ENCODE data around the gene UBAC1. TPM values are rescaled to one million over a fixed set of nuclear protein-coding genes. Genes with fewer than 3 reads are reported as not detected.

Gene UBAC1
- total and polyA plus RNA-seq, 9 of the 15 experiments (the other 6 are each of a cell fraction or from before 2014, with no cell fraction given) = 94.0 to 399 (median 228) TPM

DNA sequence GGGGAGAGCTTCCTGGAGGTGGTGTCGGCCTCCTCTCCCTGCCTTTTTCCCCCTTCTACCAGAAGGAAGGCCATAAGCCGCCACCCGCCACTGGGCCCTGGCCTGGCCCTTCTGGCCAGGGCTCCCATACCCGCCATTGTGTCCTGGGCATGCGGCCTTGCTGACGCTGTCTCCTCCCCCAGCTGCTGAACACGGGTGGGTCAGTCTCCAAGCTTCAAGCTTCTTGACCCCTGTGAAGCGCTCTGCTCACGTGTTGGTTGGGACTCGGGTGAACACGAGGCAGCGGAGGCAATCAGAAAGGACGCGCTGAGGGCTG, 24.2 kb upstream of the UBAC1 start:
- H2AFZ ChIP-seq (ENCODE audit: low read depth, low read length) = peak overlapping the region; percentile 28; the same call in 1 of the 2 replicates
- BruUV-seq (replicated peaks) = no TSS peak
- no peaks in the 10 kb centered on the region for H3K36me3 ChIP-seq (ENCODE audit: control insufficient read depth, insufficient read depth, low read length)
- in situ Hi-C loops (cut with MboI) = no loop called here
- H3K4me3 ChIP-seq = no peak overlapping the region
- no peaks in the 10 kb centered on the region for H3K79me2 ChIP-seq (ENCODE audit: control insufficient read depth, insufficient read depth, low read length)
- no peaks in the 10 kb centered on the region for H3K9me1 ChIP-seq (ENCODE audit: control insufficient read depth, insufficient read depth, low read length)
- 75% methylated on average over 9 of the region's 14 CpGs for WGBS (ENCODE audit: insufficient coverage, low coverage, missing lambda C conversion rate)
- TF ChIP-seq ZFP36 (IDR thresholded peaks at IDR 0.05; ENCODE audit: low read depth, low read length, partially characterized antibody) (peak; percentile 74), ZBTB33 (CRISPR knock-in tag; IDR thresholded peaks at IDR 0.05) (peak; percentile 97), ZNF224 (CRISPR knock-in tag; IDR thresholded peaks at IDR 0.05) (no peak), L3MBTL2 (IDR thresholded peaks at IDR 0.05) (no peak), REST (IDR thresholded peaks at IDR 0.05; ENCODE audit: borderline replicate concordance) (no peak), REST (CRISPR knock-in tag; IDR thresholded peaks at IDR 0.05; ENCODE audit: low read depth) (0 out of 2 replicates have a peak, but pooled peaks have one; percentile 8), ZSCAN29 (IDR thresholded peaks at IDR 0.05) (no peak), NCOA6 (IDR thresholded peaks at IDR 0.05) (no peak), TAF7 (tag; IDR thresholded peaks at IDR 0.05) (no peak)
- TF ChIP-seq, protein P1, sequence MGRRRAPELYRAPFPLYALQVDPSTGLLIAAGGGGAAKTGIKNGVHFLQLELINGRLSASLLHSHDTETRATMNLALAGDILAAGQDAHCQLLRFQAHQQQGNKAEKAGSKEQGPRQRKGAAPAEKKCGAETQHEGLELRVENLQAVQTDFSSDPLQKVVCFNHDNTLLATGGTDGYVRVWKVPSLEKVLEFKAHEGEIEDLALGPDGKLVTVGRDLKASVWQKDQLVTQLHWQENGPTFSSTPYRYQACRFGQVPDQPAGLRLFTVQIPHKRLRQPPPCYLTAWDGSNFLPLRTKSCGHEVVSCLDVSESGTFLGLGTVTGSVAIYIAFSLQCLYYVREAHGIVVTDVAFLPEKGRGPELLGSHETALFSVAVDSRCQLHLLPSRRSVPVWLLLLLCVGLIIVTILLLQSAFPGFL (CRISPR knock-in tag; IDR thresholded peaks at IDR 0.05) = no peak
- no peak overlapping the region for H3K4me2 ChIP-seq (ENCODE audit: insufficient read depth, low read length)
- no peak for DNase-seq (ENCODE audit: extremely low read depth in 1 of 4, low spot score in 3 of 4)
- H3K27ac ChIP-seq (ENCODE audit: extremely low read depth, low read depth, low read length) = no peak overlapping the region; the same call in 2 of the 3 replicates
- ChIA-PET CTCF (ENCODE audit: low intra/inter-chr PET ratio) (no interaction called here), POLR2A (no interaction called here)
- peaks cover 5 to 25% of the 10 kb centered on the region in 2 experiments; a peak in 4 of 5 replicates for H3K27me3 ChIP-seq (ENCODE audit: control insufficient read depth in 2 of 2, insufficient read depth in 2 of 2, low read length in 2 of 2)
- intact Hi-C loops (cut with micrococcal nuclease) = no loop called here
- H4K20me1 ChIP-seq (replicated peaks; ENCODE audit: control insufficient read depth, insufficient read depth, low read length) = 0 out of 2 replicates have a peak, but pooled peaks cover 3% of the 10 kb centered on the region
- ATAC-seq = no peak
- peaks cover 26 to 83% of the 10 kb centered on the region in 2 experiments for H3K4me1 ChIP-seq (replicated peaks in 1 of 2; ENCODE audit: control insufficient read depth in 2 of 2, insufficient read depth in 2 of 2, low read length in 2 of 2)
- H3K9me3 ChIP-seq (replicated peaks; ENCODE audit: control insufficient read depth, insufficient read depth, low read depth, low read length) = no peaks in the 10 kb centered on the region
- FAIRE-seq = no peak
- H3K9ac ChIP-seq (ENCODE audit: insufficient read depth in 1 of 2, low read depth in 2 of 2, low read length in 2 of 2) = peak overlapping the region in 1 of 2 experiments; percentile 87; a peak in 2 of 4 replicates
